Left ventricle myocardium inferior (tissue), 1 donor: ENCODE data around the gene BRINP2. TPM values are rescaled to one million over a fixed set of nuclear protein-coding genes. Genes with fewer than 3 reads are reported as not detected.

Source experiments
- DNase-seq: peaks from one replicate; pipeline ENCODE4 v3.0.0-alpha.2; 2020
- H3K27ac ChIP-seq: fragments of 200-600 bp; replicated peaks from 2 replicates; pipeline ENCODE4 v1.8.0; 2021
- H3K27me3 ChIP-seq: fragments of 200-600 bp; 2 replicates; pipeline ENCODE4 v1.8.0; 2021; ENCODE audit warnings: low read depth
- H3K36me3 ChIP-seq: fragments of 200-600 bp; 2 replicates; pipeline ENCODE4 v1.8.0; 2021
- H3K4me1 ChIP-seq: fragments of 200-600 bp; 2 replicates; pipeline ENCODE4 v1.8.0; 2021
- H3K4me3 ChIP-seq: fragments of 200-600 bp; 2 replicates; pipeline ENCODE4 v1.8.0; 2021; ENCODE audit warnings: mild to moderate bottlenecking, moderate library complexity
- H3K9me3 ChIP-seq: fragments of 200-600 bp; replicated peaks from 2 replicates; pipeline ENCODE4 v1.8.0; 2021
- intact Hi-C: fragments of 100-400 bp; cut with micrococcal nuclease; formaldehyde crosslinking; loops from one replicate; pipeline ENCODE4 v1.11.0; 2022
- total RNA-seq: library from RNA; stranded (reverse); fragmentation: NEBNext Ultra II Directional; extraction: Animal tissue kit (Norgen Biotek cat#: 25700); gene quantifications from one replicate; pipeline ENCODE4 v1.2.1, GENCODE V29; 2021
- TF ChIP-seq, protein P1 (sequence below): fragments of 200-600 bp; IDR thresholded peaks from 2 replicates; pipeline ENCODE4 v1.8.0; 2021; ENCODE audit warnings: antibody characterized with exemption, mild to moderate bottlenecking, borderline replicate concordance
- donor health status: DM: no; HTN: yes; CAD: no; lungs with severe emphysema.

Gene BRINP2
- total RNA-seq, 1 donor from 2014 or later, result 0.66 TPM

DNA sequence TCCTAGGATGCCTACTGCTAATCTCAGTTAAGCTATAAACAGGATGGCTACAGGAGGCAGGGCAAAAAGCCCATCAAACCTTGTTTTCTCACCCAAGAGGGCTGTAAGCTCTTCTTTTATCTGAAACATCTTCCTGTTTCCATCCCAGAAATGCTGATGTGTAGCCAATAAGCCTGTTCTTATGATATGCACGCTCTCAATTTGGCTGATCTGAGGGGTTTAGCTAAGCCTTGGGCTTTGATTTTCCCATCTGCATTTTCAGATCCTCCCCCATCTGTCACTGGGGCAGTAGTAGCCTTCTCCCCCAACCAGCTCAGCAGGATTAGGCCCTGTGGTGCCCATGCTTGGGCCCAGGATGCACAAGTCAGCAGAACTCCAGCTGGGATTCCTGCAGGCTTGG is 105.0 kb downstream of the BRINP2 start:
- no peak for DNase-seq
- H3K27me3 ChIP-seq, result no peaks in the 10 kb centered on the region
- TF ChIP-seq, protein P1, sequence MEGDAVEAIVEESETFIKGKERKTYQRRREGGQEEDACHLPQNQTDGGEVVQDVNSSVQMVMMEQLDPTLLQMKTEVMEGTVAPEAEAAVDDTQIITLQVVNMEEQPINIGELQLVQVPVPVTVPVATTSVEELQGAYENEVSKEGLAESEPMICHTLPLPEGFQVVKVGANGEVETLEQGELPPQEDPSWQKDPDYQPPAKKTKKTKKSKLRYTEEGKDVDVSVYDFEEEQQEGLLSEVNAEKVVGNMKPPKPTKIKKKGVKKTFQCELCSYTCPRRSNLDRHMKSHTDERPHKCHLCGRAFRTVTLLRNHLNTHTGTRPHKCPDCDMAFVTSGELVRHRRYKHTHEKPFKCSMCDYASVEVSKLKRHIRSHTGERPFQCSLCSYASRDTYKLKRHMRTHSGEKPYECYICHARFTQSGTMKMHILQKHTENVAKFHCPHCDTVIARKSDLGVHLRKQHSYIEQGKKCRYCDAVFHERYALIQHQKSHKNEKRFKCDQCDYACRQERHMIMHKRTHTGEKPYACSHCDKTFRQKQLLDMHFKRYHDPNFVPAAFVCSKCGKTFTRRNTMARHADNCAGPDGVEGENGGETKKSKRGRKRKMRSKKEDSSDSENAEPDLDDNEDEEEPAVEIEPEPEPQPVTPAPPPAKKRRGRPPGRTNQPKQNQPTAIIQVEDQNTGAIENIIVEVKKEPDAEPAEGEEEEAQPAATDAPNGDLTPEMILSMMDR, result no peak
- no peak overlapping the region for H3K27ac ChIP-seq
- intact Hi-C loops, result no loop called here
- no peaks in the 10 kb centered on the region for H3K9me3 ChIP-seq
- H3K36me3 ChIP-seq, result no peaks in the 10 kb centered on the region
- H3K4me3 ChIP-seq, result no peak overlapping the region
- peaks cover 23% of the 10 kb centered on the region for H3K4me1 ChIP-seq

DNA sequence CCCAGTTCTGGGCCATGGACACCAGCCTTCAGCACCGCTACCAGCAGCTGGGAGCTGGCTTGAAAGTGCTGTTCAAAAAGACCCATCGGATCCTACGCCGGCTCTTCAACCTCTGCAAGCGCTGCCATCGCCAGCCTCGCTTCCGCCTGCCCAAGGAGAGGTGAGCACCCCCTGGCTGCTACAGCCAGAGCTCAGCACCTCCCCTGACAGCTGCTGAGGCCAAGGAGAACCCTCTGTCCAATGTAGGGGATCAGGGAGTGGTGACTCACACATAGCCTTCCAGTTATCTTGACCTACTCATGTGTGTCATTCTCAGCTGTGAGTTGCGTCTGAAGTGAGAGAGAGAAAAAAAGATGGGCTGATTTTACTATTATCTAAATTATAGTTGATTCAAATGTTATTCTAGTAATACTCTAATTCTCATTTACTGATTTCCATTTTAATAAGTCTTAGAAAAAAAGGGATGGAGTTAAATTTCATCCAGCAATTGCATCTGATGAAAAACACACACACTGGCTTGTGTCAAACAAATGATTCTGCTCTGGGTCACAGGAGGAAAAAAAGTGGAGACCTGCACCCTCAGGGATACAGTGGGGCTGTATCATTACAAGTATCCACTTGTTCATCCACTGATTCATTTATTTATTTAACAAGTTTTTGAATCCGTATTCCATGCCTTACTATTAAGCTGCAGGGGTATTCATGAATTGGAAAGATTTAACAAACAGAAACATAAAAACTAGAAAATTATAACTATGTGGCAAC is 108.0 kb downstream of the BRINP2 start:
- no peaks in the 10 kb centered on the region for H3K9me3 ChIP-seq
- no peak overlapping the region for H3K27ac ChIP-seq
- H3K36me3 ChIP-seq, result no peaks in the 10 kb centered on the region
- no peak overlapping the region for H3K4me3 ChIP-seq
- intact Hi-C loops, result no loop called here
- peaks cover 23% of the 10 kb centered on the region for H3K4me1 ChIP-seq
- DNase-seq, result no peak
- TF ChIP-seq, protein P1, result no peak
- H3K27me3 ChIP-seq, result no peaks in the 10 kb centered on the region

DNA sequence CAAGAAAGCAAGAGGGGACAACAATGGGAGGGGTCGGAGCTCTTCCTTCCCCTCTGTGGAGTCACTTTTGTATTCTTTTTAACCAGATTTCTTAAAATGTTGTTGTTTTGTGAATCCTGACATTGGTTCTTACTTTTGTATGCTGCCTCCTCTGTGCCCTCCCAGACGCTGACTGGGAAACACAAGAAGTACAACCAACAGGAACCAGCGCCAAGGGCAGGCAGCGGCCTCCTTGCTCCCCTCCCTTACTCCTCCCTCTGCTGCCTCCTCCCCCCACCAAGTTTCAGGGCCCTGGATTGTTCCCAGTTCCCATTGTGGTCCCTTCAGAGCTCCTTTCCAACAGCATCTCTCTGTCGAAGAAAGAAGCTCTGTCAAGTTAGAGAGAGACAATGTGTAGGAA is 111.1 kb downstream of the BRINP2 start:
- H3K27me3 ChIP-seq, result no peaks in the 10 kb centered on the region
- no peak for DNase-seq
- TF ChIP-seq, protein P1, result no peak
- no peaks in the 10 kb centered on the region for H3K9me3 ChIP-seq
- no peak overlapping the region for H3K4me3 ChIP-seq
- H3K27ac ChIP-seq, result no peak overlapping the region
- H3K36me3 ChIP-seq, result no peaks in the 10 kb centered on the region
- H3K4me1 ChIP-seq, result no peaks in the 10 kb centered on the region
- intact Hi-C loops, result no loop called here

DNA sequence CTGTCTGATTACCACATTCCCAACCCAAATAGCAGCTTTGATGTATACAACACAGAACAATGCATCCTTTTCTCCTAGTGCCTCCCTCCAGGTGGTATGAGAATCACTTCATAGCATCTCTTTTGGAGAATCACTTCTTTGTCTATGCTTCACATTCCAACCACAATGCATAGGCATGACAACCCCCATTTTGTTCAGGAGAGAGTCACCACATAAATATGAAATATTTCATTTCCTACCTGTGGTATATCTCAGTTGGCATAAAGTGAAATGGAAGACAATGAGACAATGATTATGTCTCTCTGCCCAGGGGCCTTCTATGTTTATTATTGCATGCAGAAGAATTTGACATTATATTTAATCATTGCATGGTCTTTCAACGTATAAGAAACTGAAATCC is 112.2 kb downstream of the BRINP2 start:
- Histone ChIP-seq H3K27ac (no peak overlapping the region), H3K4me3 (no peak overlapping the region), H3K4me1 (no peaks in the 10 kb centered on the region), H3K27me3 (no peaks in the 10 kb centered on the region), H3K9me3 (no peaks in the 10 kb centered on the region), H3K36me3 (no peaks in the 10 kb centered on the region)
- TF ChIP-seq, protein P1, result no peak
- intact Hi-C loops, result no loop called here
- DNase-seq, result no peak

DNA sequence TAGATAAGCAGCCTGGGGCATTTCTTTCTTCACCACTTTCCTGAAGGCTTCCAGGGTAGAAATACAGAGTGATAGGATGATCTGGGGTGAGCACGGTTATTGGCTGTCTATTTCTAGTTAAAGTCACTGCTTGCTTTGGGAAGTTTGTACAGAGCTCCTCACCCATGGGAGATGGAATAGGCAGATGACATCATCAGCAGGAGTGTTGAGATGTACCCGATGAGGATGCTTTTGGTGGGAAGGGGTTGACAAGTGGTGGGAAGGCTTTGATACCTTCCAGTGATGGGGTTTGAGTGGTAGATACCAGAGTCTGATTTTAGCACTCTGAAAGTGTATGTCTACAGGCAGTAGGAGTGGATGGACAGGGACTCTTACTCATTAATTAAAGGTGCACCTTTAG is 112.6 kb downstream of the BRINP2 start:
- intact Hi-C loops, result no loop called here
- no peaks in the 10 kb centered on the region for H3K4me1 ChIP-seq
- DNase-seq, result no peak
- no peaks in the 10 kb centered on the region for H3K36me3 ChIP-seq
- no peak overlapping the region for H3K4me3 ChIP-seq
- no peaks in the 10 kb centered on the region for H3K9me3 ChIP-seq
- H3K27me3 ChIP-seq, result no peaks in the 10 kb centered on the region
- no peak overlapping the region for H3K27ac ChIP-seq
- TF ChIP-seq, protein P1, result no peak
